ENCODE measurements around the gene LIFR. TPM values are rescaled to one million over a fixed set of nuclear protein-coding genes. Genes with fewer than 3 reads are reported as not detected.

LIFR gene
- total and polyA plus RNA-seq, 11 donors = 12.6 to 66.8 (median 38.5) TPM

- no peak for ATAC-seq
These were observed 130.0 kb downstream of the LIFR start for GRCh38 chr5:38426490-38426889.

More at GRCh38 chr5:38426490-38426889, 130.0 kb downstream of the LIFR start:
- Histone ChIP-seq H3K36me3 (no peaks in the 10 kb centered on the region), H3K27me3 (peaks cover 0 to 29% (median 0%) of the 10 kb centered on the region in 9 donors), H3K4me1 (no peaks in the 10 kb centered on the region), H3K27ac (no peak overlapping the region), H3K9me3 (no peaks in the 10 kb centered on the region), H3K4me3 (no peak overlapping the region)
- 90 to 97% (median 93%) methylated on average over 1 of the region's 1 CpG for WGBS, 4 donors
- no peak for TF ChIP-seq CTCF (IDR thresholded peaks at IDR 0.05)
- no peak for TF ChIP-seq POLR2A (IDR thresholded peaks at IDR 0.05)
- intact Hi-C loops (cut with DNase I) = no loop called here
- no peak for DNase-seq

Small RNA genes within 50 kb of the gene (microRNA-seq; reads per million reads assigned to microRNA genes)
- 0 reads per million in 4 donors for gene MIR3650

All from heart left ventricle (tissue), 16 donors.